ENCODE data around the gene DNPH1. TPM values are rescaled to one million over a fixed set of nuclear protein-coding genes. Genes with fewer than 3 reads are reported as not detected.

DNPH1 gene
- total and polyA plus RNA-seq, 4 donors = 18.1 to 70.6 (median 67.0) TPM

DNA sequence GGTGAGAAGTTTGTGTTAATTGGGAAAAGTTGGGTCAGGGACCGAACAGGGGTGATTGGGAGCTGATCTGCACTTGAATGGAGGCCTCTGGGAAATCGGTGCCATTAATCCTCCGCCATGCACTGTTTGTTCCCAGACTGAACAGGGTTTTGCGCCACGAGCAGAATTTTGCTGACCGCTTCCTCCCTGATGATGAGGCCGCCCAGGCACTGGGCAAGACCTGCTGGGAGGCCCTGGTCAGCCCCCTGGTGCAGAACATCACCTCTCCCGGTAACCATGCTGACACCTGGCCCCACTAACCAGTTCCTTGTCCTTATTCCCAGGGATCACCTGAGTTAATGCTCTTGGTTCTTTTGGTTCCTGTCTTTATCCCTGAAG, 25.6 kb downstream of the DNPH1 start:
- 84% methylated on average over 8 of the region's 8 CpGs for WGBS (ENCODE audit: insufficient coverage)
- Histone ChIP-seq H3K4me3 (ENCODE audit: low read depth, low read length) (no peak overlapping the region), H3K36me3 (ENCODE audit: control insufficient read depth, insufficient read depth, low read length) (peaks cover 59% of the 10 kb centered on the region), H3K27me3 (ENCODE audit: control insufficient read depth, insufficient read depth, low read length) (no peaks in the 10 kb centered on the region), H3K27ac (ENCODE audit: low read depth, low read length) (no peak overlapping the region), H3K9me3 (ENCODE audit: control insufficient read depth, insufficient read depth, low read length) (no peaks in the 10 kb centered on the region), H3K4me1 (ENCODE audit: control insufficient read depth, insufficient read depth, low read length) (no peaks in the 10 kb centered on the region)
- DNase-seq (ENCODE audit: low read depth in 4 of 6, low spot score in 6 of 6) = no peak

DNA sequence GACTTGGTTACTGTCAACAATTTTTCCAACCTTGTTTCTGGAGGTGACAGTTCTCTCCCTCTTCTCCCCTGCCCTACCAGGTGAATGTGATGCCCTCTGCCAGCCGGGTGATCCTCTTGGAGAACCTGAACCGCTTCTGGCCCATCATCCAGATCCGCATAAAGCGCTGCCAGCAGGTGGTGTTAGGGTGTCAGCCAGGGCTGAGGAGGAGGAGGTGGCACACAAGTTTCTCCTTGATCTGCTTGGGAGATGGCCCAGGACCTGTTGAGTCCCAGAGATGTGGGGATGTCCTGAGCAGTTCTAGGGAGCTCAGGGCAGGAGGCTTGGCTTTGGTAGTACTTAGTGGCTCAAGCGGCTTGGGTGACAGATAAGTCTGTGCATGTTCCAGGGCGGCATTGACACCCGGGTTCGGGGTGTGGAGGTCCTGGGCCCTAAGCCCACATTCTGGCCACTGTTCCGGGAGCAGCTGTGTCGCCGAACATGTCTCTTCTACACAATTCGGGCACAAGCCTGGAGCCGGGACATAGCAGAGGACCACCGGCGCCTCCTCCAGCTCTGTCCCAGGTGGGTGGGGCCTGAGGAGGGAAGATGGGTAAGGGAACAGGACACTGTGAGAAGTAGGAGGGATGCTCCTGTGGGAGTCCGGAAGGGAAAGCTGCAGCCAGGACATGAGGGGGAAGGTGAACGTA, 26.1 kb downstream of the DNPH1 start:
- Histone ChIP-seq H3K9me3 (ENCODE audit: control insufficient read depth, insufficient read depth, low read length) (no peaks in the 10 kb centered on the region), H3K27ac (ENCODE audit: low read depth, low read length) (no peak overlapping the region), H3K36me3 (ENCODE audit: control insufficient read depth, insufficient read depth, low read length) (peaks cover 62% of the 10 kb centered on the region), H3K4me3 (ENCODE audit: low read depth, low read length) (no peak overlapping the region), H3K4me1 (ENCODE audit: control insufficient read depth, insufficient read depth, low read length) (no peaks in the 10 kb centered on the region), H3K27me3 (ENCODE audit: control insufficient read depth, insufficient read depth, low read length) (no peaks in the 10 kb centered on the region)
- no peak for DNase-seq (ENCODE audit: low read depth in 4 of 6, low spot score in 6 of 6)
- whole genome bisulfite sequencing (ENCODE audit: insufficient coverage) = 89% methylated on average over 17 of the region's 17 CpGs

DNA sequence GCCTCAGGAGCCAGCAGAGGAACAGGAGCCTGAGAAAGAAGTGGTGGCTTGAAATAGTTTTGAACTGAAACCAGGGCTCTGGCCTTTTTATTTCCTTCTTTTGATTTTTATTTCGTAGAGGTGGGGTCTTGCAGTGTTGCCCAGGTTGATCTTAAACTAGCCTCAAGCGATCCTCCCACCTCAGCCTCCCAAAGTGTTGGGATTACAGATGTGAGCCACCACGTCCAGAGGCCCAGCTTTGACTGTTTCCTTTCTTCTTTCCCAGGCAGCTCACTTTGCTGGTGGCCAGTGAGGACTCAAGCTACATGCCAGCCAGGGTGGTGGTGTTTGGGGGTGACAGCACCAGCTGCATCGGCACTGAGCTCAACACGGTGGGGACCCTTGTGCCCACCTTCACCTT, 26.8 kb downstream of the DNPH1 start:
- no CpG with 5 or more reads among the region's 5 CpGs for WGBS (ENCODE audit: insufficient coverage)
- DNase-seq (ENCODE audit: low read depth in 4 of 6, low spot score in 6 of 6) = no peak
- Histone ChIP-seq H3K27ac (ENCODE audit: low read depth, low read length) (no peak overlapping the region), H3K27me3 (ENCODE audit: control insufficient read depth, insufficient read depth, low read length) (no peaks in the 10 kb centered on the region), H3K4me3 (ENCODE audit: low read depth, low read length) (no peak overlapping the region), H3K4me1 (ENCODE audit: control insufficient read depth, insufficient read depth, low read length) (no peaks in the 10 kb centered on the region), H3K9me3 (ENCODE audit: control insufficient read depth, insufficient read depth, low read length) (no peaks in the 10 kb centered on the region), H3K36me3 (ENCODE audit: control insufficient read depth, insufficient read depth, low read length) (peaks cover 67% of the 10 kb centered on the region)

DNA sequence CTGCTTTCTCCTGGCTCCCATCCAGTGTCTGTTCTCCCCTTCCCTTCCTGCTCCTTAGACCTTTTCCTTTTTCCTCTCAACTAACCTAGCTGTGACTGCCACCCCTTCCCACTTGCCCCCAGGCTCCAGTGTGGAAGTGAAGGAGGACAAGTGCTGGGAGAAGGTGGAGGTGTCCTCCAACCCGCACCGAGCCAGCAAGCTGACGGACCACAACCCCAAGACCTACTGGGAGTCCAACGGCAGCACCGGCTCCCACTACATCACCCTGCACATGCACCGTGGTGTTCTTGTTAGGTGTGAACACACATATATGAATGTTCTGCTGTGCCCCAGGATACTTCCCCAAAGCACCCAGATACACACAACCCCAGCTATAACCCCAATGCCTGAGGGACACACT, 28.7 kb downstream of the DNPH1 start:
- Histone ChIP-seq H3K4me3 (ENCODE audit: low read depth, low read length) (no peak overlapping the region), H3K9me3 (ENCODE audit: control insufficient read depth, insufficient read depth, low read length) (no peaks in the 10 kb centered on the region)
- no CpG with 5 or more reads among the region's 6 CpGs for WGBS (ENCODE audit: insufficient coverage)

DNA sequence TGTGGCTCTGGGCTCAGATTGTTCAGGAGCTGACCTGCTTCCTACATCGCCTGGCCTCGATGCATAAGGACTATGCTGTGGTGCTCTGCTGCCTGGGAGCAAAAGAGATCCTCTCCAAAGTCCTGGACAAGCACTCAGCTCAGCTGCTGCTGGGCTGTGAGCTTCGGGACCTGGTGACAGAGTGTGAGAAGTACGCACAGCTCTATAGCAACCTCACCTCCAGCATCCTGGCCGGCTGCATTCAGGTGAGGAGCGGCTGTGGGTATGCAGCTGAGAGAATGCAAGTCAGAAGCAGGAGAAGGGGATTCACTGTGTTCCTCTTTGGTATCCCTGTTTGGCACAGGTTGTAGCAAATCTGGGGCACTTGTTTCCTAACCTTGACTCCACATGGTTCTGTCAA, 29.4 kb downstream of the DNPH1 start:
- 87% methylated on average over 4 of the region's 6 CpGs for WGBS (ENCODE audit: insufficient coverage)

More for the DNA sequence above, 28.7 kb downstream of the DNPH1 start:
- H3K27ac ChIP-seq (ENCODE audit: low read depth, low read length) = no peak overlapping the region
- H3K4me1 ChIP-seq (ENCODE audit: control insufficient read depth, insufficient read depth, low read length) = no peaks in the 10 kb centered on the region
- H3K27me3 ChIP-seq (ENCODE audit: control insufficient read depth, insufficient read depth, low read length) = no peaks in the 10 kb centered on the region
- DNase-seq (ENCODE audit: low read depth in 4 of 6, low spot score in 6 of 6) = no peak
- peaks cover 77% of the 10 kb centered on the region for H3K36me3 ChIP-seq (ENCODE audit: control insufficient read depth, insufficient read depth, low read length)

DNA sequence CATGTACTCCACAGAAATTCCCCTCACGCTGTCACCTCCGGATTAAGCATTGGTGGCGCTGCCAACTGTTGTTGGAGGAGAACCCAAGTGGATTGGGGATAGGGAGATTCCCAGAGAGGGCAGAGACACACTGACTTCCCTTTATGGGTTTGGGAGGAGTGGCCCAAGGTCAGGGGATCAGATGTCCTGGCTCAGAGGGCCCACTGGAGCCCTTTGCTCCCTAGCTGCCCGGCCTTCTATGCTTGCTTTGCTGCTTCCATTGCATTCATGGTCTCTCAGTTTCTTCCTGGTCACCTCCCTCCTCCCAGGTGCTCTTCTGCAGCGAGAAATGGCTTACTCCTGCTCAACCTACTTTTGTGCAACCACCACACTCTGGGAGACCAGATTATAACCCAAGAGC, 32.9 kb downstream of the DNPH1 start:
- Histone ChIP-seq H3K36me3 (ENCODE audit: control insufficient read depth, insufficient read depth, low read length) (peaks cover 82% of the 10 kb centered on the region), H3K4me1 (ENCODE audit: control insufficient read depth, insufficient read depth, low read length) (no peaks in the 10 kb centered on the region), H3K9me3 (ENCODE audit: control insufficient read depth, insufficient read depth, low read length) (no peaks in the 10 kb centered on the region), H3K27me3 (ENCODE audit: control insufficient read depth, insufficient read depth, low read length) (no peaks in the 10 kb centered on the region), H3K27ac (ENCODE audit: low read depth, low read length) (no peak overlapping the region), H3K4me3 (ENCODE audit: low read depth, low read length) (no peak overlapping the region)
- WGBS (ENCODE audit: insufficient coverage) = 71% methylated on average over 4 of the region's 5 CpGs
- no peak for DNase-seq (ENCODE audit: low read depth in 4 of 6, low spot score in 6 of 6)

More for the DNA sequence above, 29.4 kb downstream of the DNPH1 start:
- H3K4me3 ChIP-seq (ENCODE audit: low read depth, low read length) = no peak overlapping the region
- no peak overlapping the region for H3K27ac ChIP-seq (ENCODE audit: low read depth, low read length)
- no peaks in the 10 kb centered on the region for H3K27me3 ChIP-seq (ENCODE audit: control insufficient read depth, insufficient read depth, low read length)
- H3K36me3 ChIP-seq (ENCODE audit: control insufficient read depth, insufficient read depth, low read length) = peaks cover 75% of the 10 kb centered on the region
- no peaks in the 10 kb centered on the region for H3K9me3 ChIP-seq (ENCODE audit: control insufficient read depth, insufficient read depth, low read length)
- no peak for DNase-seq (ENCODE audit: low read depth in 4 of 6, low spot score in 6 of 6)
- H3K4me1 ChIP-seq (ENCODE audit: control insufficient read depth, insufficient read depth, low read length) = no peaks in the 10 kb centered on the region

DNA sequence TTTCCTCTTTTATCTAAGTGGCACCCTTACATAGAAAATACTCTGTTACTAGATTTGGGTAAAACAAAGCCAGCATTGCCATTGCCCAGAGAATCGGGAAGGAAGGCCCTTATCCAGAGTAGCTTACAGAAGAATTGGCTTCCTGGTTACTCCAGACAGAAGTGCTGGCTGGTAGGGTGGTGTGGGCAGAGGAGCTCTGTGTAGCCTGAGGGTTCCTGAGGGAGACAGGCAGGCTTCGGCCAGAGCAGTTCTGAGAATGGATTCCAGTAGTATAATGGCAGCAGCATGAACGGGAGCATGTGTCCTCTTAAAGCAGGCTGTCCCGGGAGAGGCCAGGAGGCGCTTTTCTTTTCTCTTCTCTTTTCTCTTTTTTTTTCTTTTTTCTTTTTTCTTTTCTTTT, 35.4 kb downstream of the DNPH1 start:
- H3K4me3 ChIP-seq (ENCODE audit: low read depth, low read length) = no peak overlapping the region
- no peaks in the 10 kb centered on the region for H3K4me1 ChIP-seq (ENCODE audit: control insufficient read depth, insufficient read depth, low read length)
- H3K36me3 ChIP-seq (ENCODE audit: control insufficient read depth, insufficient read depth, low read length) = peaks cover 74% of the 10 kb centered on the region
- 89% methylated on average over 4 of the region's 5 CpGs for WGBS (ENCODE audit: insufficient coverage)
- H3K27me3 ChIP-seq (ENCODE audit: control insufficient read depth, insufficient read depth, low read length) = no peaks in the 10 kb centered on the region
- H3K9me3 ChIP-seq (ENCODE audit: control insufficient read depth, insufficient read depth, low read length) = no peaks in the 10 kb centered on the region
- H3K27ac ChIP-seq (ENCODE audit: low read depth, low read length) = no peak overlapping the region
- DNase-seq (ENCODE audit: low read depth in 4 of 6, low spot score in 6 of 6) = no peak

DNA sequence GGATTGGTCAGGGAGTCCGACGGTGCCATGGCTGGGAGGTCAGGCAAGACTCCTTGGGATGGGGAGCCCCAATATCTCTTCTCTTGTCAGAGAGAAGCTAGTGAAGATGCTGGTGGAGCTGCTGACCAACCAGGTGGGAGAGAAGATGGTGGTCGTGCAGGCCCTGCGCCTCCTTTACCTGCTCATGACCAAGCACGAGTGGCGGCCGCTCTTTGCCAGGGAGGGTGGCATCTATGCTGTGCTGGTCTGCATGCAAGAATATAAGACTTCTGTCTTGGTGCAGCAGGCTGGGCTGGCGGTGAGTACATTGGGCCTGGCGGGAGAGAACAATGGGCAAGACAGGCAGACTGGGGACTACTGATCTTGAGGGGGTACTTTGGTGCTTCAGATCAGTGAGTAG, 36.4 kb downstream of the DNPH1 start:
- no peaks in the 10 kb centered on the region for H3K9me3 ChIP-seq (ENCODE audit: control insufficient read depth, insufficient read depth, low read length)
- H3K27ac ChIP-seq (ENCODE audit: low read depth, low read length) = no peak overlapping the region
- no peak overlapping the region for H3K4me3 ChIP-seq (ENCODE audit: low read depth, low read length)
- H3K27me3 ChIP-seq (ENCODE audit: control insufficient read depth, insufficient read depth, low read length) = no peaks in the 10 kb centered on the region
- 95% methylated on average over 9 of the region's 9 CpGs for WGBS (ENCODE audit: insufficient coverage)
- no peak for DNase-seq (ENCODE audit: low read depth in 4 of 6, low spot score in 6 of 6)
- H3K36me3 ChIP-seq (ENCODE audit: control insufficient read depth, insufficient read depth, low read length) = peaks cover 76% of the 10 kb centered on the region
- no peaks in the 10 kb centered on the region for H3K4me1 ChIP-seq (ENCODE audit: control insufficient read depth, insufficient read depth, low read length)

DNA sequence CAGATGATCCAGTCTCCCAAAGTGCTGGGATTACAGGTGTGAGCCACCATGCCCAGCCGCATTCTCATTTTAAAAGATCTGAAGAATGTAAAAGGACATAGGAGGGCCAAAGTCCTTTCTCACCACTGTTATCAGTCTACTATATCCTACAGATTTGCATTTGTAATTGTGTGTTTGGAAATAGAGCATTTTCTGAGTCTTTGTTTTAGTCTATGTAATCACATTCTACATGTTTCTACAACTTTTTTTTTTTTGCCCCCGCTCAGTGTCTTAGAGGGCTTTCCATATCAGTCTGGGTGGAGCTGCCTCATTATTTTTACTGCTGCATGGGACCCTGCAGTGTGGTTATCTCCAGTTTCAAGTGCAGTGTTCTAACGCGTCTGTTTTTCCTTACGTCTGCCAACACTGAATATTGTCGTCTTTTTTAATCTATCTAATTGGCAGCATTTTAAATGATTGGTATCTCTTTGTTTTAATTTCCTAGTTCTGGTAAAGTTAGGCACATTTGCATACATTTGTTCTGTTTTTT, 39.4 kb downstream of the DNPH1 start:
- no peak for DNase-seq (ENCODE audit: low read depth in 4 of 6, low spot score in 6 of 6)
- 80% methylated on average over 1 of the region's 6 CpGs for WGBS (ENCODE audit: insufficient coverage)
- Histone ChIP-seq H3K9me3 (ENCODE audit: control insufficient read depth, insufficient read depth, low read length) (no peaks in the 10 kb centered on the region), H3K36me3 (ENCODE audit: control insufficient read depth, insufficient read depth, low read length) (peaks cover 69% of the 10 kb centered on the region), H3K27ac (ENCODE audit: low read depth, low read length) (no peak overlapping the region), H3K27me3 (ENCODE audit: control insufficient read depth, insufficient read depth, low read length) (no peaks in the 10 kb centered on the region), H3K4me3 (ENCODE audit: low read depth, low read length) (no peak overlapping the region), H3K4me1 (ENCODE audit: control insufficient read depth, insufficient read depth, low read length) (no peaks in the 10 kb centered on the region)

DNA sequence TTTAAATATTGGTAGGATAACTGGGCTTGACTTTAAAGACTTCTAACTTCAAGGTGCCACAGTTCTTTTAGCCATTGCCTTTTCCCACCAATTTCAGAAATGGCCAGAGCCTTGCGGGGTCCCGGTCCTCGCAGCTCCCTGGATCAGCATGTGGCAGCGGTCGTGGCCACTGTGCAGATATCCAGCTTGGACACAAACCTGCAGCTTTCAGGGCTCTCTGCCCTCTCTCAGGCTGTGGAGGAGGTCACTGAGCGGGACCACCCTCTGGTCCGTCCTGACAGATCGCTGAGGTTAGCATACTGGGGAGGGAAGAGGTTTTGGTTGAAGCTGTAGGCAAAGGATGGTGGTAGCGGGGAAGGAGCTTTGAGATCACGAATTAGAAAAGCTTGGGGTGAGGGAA, 40.9 kb downstream of the DNPH1 start:
- Histone ChIP-seq H3K27me3 (ENCODE audit: control insufficient read depth, insufficient read depth, low read length) (no peaks in the 10 kb centered on the region), H3K4me3 (ENCODE audit: low read depth, low read length) (no peak overlapping the region), H3K27ac (ENCODE audit: low read depth, low read length) (no peak overlapping the region), H3K9me3 (ENCODE audit: control insufficient read depth, insufficient read depth, low read length) (no peaks in the 10 kb centered on the region), H3K36me3 (ENCODE audit: control insufficient read depth, insufficient read depth, low read length) (peaks cover 66% of the 10 kb centered on the region), H3K4me1 (ENCODE audit: control insufficient read depth, insufficient read depth, low read length) (peaks cover 7% of the 10 kb centered on the region)
- DNase-seq (ENCODE audit: low read depth in 4 of 6, low spot score in 6 of 6) = no peak
- 92% methylated on average over 10 of the region's 10 CpGs for WGBS (ENCODE audit: insufficient coverage)

Data from spinal cord (tissue), 10 donors.